HepG2 (cell line): ENCODE data around the gene CLPX. TPM values are rescaled to one million over a fixed set of nuclear protein-coding genes. Genes with fewer than 3 reads are reported as not detected.
A peak's percentile ranks its signal among the peaks of the same experiment; 100 is the strongest.

Source experiments
- CREB1 ChIP-seq, 2 experiments: fragments of 450-650 bp in 1 of 2; IDR thresholded peaks; 2 replicates each; pipeline ENCODE4 v1.6.1; 2016 to 2017; ENCODE audit warnings: control low read depth in 1 of 2, mild to moderate bottlenecking in 1 of 2, missing compliant biosample characterization in 1 of 2, missing genetic modification characterization in 1 of 2
- DMAP1 ChIP-seq: IDR thresholded peaks from 2 replicates; pipeline ENCODE4 v1.6.1; 2016
- ELF4 ChIP-seq: sonication (generic); formaldehyde crosslinking; IDR thresholded peaks from 2 replicates; pipeline ENCODE4 v1.5.0; 2020; ENCODE audit warnings: missing genetic modification reagents, mild to moderate bottlenecking, moderate library complexity, borderline replicate concordance
- MEF2D ChIP-seq: sonication (generic); formaldehyde crosslinking; IDR thresholded peaks from 2 replicates; pipeline ENCODE4 v1.5.1; 2020; ENCODE audit warnings: mild to moderate bottlenecking, missing genetic modification reagents
- PAF1 ChIP-seq: IDR thresholded peaks from 2 replicates; pipeline ENCODE4 v1.6.1; 2016; ENCODE audit warnings: missing genetic modification reagents, missing compliant biosample characterization
- RBFOX2 ChIP-seq: fragments of 200-400 bp; formaldehyde crosslinking; IDR thresholded peaks from 2 replicates; pipeline ENCODE4 v1.6.1; 2017; ENCODE audit warnings: low read depth, mild to moderate bottlenecking, low read length
- SRY ChIP-seq: sonication (generic); formaldehyde crosslinking; IDR thresholded peaks from 2 replicates; pipeline ENCODE4 v1.8.0; 2022; ENCODE audit warnings: mild to moderate bottlenecking, missing genetic modification reagents
- STAG1 ChIP-seq: sonication (generic); formaldehyde crosslinking; IDR thresholded peaks from 2 replicates; pipeline ENCODE4 v1.4.0; 2020; ENCODE audit warnings: missing genetic modification reagents
- ZNF790 ChIP-seq: sonication (generic); formaldehyde crosslinking; IDR thresholded peaks from 2 replicates; pipeline ENCODE4 v1.8.0; 2022; ENCODE audit warnings: missing genetic modification reagents, mild to moderate bottlenecking, borderline replicate concordance
- ZSCAN25 ChIP-seq: sonication (generic); formaldehyde crosslinking; IDR thresholded peaks from 2 replicates; pipeline ENCODE4 v1.8.0; 2022; ENCODE audit warnings: mild to moderate bottlenecking, missing genetic modification reagents
- polyA plus RNA-seq, 8 experiments: library from polyadenylated mRNA; depleted of rRNA in 3 of 8; stranded (reverse) in 7 of 8; unstranded in 1 of 8; fragments of >200 nt; fragmentation: Illumina TruSeq in 4 of 8; extraction: Trizol in 4 of 8; gene quantifications; 2 replicates each; pipeline versions ENCODE4 v1.2.1 to v1.2.3, GENCODE V29; 2011 to 2016; ENCODE audit warnings: low read depth in 4 of 8, missing spikeins in 1 of 8, mixed read lengths in 1 of 8; ENCODE audit not compliant: insufficient read depth in 1 of 8
- total RNA-seq, 5 experiments: library from RNA; depleted of rRNA; stranded (reverse); fragments of >200 nt; fragmentation: Illumina TruSeq; extraction: Trizol; gene quantifications; 2 replicates each; pipeline ENCODE4 v1.2.3, GENCODE V29; 2016; ENCODE audit warnings: low read depth in 1 of 5
- TF ChIP-seq, protein P1 (sequence below): sonication (generic); formaldehyde crosslinking; IDR thresholded peaks from 2 replicates; pipeline ENCODE4 v1.8.0; 2023; ENCODE audit warnings: mild to moderate bottlenecking, missing genetic modification reagents
- TF ChIP-seq, protein P2 (sequence below), 2 experiments: fragments of 450-650 bp in 1 of 2; sonication (generic) in 1 of 2; formaldehyde crosslinking in 1 of 2; IDR thresholded peaks; 2 replicates each; pipeline versions ENCODE4 v1.6.1 to v1.8.0; 2016 to 2022; ENCODE audit warnings: antibody characterized with exemption in 1 of 2, mild to moderate bottlenecking in 1 of 2, missing genetic modification reagents in 1 of 2
- TF ChIP-seq, protein P3 (sequence below): sonication (generic); formaldehyde crosslinking; IDR thresholded peaks from 2 replicates; pipeline ENCODE4 v1.4.0; 2020; ENCODE audit warnings: missing genetic modification reagents
- TF ChIP-seq, protein P4 (sequence below): sonication (generic); formaldehyde crosslinking; IDR thresholded peaks from 2 replicates; pipeline ENCODE4 v1.8.1; 2023; ENCODE audit warnings: mild to moderate bottlenecking, missing genetic modification reagents, borderline replicate concordance

CLPX gene
- total and polyA plus RNA-seq, 2 of the 13 experiments (the other 11 are each of a cell fraction or from before 2014, with no cell fraction given), result 33.9 to 61.3 TPM

DNA sequence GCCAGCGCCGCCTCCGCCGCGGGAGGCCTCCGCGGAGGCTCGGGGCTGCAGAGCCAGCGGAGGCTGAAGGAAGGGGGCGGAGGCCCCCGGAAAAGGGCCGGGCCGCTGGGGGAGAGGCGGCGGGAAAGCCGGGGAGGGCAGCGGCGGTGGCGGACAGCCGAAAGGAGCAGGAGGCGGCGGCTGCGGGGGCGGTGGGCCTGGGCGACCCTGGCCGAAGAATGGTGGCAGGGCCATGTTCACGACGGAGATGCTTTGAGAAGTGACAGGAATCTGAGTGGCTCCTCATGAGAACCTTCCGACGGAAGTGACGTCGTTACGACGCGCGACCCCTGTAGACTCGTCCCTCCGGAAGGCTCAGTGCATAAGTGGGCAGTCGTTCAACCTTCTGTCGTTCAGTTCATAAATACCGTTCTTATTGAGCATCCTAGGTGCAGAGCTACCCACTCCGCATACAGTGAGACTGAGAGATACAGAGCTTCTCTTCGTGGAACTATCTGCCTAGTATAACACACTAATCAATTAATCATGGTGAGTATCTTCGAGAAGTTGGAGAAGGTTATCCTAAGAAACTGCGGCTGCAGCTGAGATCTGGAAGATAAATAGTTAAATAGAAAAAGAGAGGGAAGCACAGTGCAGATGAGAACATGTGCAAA, 51.5 kb downstream of the CLPX start, which contains the start of gene PDCD7 (continued):
- TF ChIP-seq, protein P1, sequence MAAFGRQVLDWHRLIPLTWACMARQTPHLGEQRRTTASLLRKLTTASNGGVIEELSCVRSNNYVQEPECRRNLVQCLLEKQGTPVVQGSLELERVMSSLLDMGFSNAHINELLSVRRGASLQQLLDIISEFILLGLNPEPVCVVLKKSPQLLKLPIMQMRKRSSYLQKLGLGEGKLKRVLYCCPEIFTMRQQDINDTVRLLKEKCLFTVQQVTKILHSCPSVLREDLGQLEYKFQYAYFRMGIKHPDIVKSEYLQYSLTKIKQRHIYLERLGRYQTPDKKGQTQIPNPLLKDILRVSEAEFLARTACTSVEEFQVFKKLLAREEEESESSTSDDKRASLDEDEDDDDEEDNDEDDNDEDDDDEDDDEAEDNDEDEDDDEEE (CRISPR knock-in tag), result peak; percentile 71
- TF ChIP-seq SRY (CRISPR knock-in tag) (no peak), ZSCAN25 (CRISPR knock-in tag) (no peak), ELF4 (no peak), PAF1 (CRISPR knock-in tag) (no peak), ZNF790 (CRISPR knock-in tag) (no peak), RBFOX2 (peak; percentile 79), STAG1 (CRISPR knock-in tag) (no peak), MEF2D (peak; percentile 41; the same call in 1 of the 2 replicates), DMAP1 (peak; percentile 40; the same call in 1 of the 2 replicates), CREB1 (IDR thresholded peaks at IDR 0.05) (peak; percentile 95), CREB1 (CRISPR knock-in tag; IDR thresholded peaks at IDR 0.05) (peak; percentile 98)
- TF ChIP-seq, protein P2, sequence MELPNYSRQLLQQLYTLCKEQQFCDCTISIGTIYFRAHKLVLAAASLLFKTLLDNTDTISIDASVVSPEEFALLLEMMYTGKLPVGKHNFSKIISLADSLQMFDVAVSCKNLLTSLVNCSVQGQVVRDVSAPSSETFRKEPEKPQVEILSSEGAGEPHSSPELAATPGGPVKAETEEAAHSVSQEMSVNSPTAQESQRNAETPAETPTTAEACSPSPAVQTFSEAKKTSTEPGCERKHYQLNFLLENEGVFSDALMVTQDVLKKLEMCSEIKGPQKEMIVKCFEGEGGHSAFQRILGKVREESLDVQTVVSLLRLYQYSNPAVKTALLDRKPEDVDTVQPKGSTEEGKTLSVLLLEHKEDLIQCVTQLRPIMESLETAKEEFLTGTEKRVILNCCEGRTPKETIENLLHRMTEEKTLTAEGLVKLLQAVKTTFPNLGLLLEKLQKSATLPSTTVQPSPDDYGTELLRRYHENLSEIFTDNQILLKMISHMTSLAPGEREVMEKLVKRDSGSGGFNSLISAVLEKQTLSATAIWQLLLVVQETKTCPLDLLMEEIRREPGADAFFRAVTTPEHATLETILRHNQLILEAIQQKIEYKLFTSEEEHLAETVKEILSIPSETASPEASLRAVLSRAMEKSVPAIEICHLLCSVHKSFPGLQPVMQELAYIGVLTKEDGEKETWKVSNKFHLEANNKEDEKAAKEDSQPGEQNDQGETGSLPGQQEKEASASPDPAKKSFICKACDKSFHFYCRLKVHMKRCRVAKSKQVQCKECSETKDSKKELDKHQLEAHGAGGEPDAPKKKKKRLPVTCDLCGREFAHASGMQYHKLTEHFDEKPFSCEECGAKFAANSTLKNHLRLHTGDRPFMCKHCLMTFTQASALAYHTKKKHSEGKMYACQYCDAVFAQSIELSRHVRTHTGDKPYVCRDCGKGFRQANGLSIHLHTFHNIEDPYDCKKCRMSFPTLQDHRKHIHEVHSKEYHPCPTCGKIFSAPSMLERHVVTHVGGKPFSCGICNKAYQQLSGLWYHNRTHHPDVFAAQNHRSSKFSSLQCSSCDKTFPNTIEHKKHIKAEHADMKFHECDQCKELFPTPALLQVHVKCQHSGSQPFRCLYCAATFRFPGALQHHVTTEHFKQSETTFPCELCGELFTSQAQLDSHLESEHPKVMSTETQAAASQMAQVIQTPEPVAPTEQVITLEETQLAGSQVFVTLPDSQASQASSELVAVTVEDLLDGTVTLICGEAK (IDR thresholded peaks at IDR 0.05), result peak; percentile 38
- TF ChIP-seq, protein P2 (CRISPR knock-in tag; IDR thresholded peaks at IDR 0.05), result no peak
- TF ChIP-seq, protein P3, sequence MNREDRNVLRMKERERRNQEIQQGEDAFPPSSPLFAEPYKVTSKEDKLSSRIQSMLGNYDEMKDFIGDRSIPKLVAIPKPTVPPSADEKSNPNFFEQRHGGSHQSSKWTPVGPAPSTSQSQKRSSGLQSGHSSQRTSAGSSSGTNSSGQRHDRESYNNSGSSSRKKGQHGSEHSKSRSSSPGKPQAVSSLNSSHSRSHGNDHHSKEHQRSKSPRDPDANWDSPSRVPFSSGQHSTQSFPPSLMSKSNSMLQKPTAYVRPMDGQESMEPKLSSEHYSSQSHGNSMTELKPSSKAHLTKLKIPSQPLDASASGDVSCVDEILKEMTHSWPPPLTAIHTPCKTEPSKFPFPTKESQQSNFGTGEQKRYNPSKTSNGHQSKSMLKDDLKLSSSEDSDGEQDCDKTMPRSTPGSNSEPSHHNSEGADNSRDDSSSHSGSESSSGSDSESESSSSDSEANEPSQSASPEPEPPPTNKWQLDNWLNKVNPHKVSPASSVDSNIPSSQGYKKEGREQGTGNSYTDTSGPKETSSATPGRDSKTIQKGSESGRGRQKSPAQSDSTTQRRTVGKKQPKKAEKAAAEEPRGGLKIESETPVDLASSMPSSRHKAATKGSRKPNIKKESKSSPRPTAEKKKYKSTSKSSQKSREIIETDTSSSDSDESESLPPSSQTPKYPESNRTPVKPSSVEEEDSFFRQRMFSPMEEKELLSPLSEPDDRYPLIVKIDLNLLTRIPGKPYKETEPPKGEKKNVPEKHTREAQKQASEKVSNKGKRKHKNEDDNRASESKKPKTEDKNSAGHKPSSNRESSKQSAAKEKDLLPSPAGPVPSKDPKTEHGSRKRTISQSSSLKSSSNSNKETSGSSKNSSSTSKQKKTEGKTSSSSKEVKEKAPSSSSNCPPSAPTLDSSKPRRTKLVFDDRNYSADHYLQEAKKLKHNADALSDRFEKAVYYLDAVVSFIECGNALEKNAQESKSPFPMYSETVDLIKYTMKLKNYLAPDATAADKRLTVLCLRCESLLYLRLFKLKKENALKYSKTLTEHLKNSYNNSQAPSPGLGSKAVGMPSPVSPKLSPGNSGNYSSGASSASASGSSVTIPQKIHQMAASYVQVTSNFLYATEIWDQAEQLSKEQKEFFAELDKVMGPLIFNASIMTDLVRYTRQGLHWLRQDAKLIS (CRISPR knock-in tag), result no peak
- TF ChIP-seq, protein P4, sequence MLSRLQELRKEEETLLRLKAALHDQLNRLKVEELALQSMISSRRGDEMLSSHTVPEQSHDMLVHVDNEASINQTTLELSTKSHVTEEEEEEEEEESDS, result no peak
